Measurements from ENCODE around the gene PLBD2. TPM values are rescaled to one million over a fixed set of nuclear protein-coding genes. Genes with fewer than 3 reads are reported as not detected.

PLBD2 gene
- total RNA-seq, 1 donor from 2014 or later, result 44.2 TPM

- DNase-seq (ENCODE audit: low spot score), result peak; percentile 72
- intact Hi-C loops (cut with DNase I), result no loop called here
- ATAC-seq, result peak; percentile 75
Measured at GRCh38 chr12:113403435-113404415, 45.3 kb downstream of the PLBD2 start, which contains the start of gene SDS. TSS of gene SDS (minus strand) at chr12:113403887. CDS start at chr12:113399708, 4,179 bp downstream.

- DNase-seq (ENCODE audit: low spot score) (no peak), ATAC-seq (no peak)
- intact Hi-C loops (cut with DNase I), result no loop called here
Measured at GRCh38 chr12:113405694-113406093, 47.3 kb downstream of the PLBD2 start.

GRCh38 chr12:113407931-113408600 lies 49.7 kb downstream of the PLBD2 start:
- DNase-seq (ENCODE audit: low spot score), result no peak
- no peak for ATAC-seq
- intact Hi-C loops (cut with DNase I), result no loop called here

GRCh38 chr12:113408756-113409298 lies 50.4 kb downstream of the PLBD2 start:
- intact Hi-C loops (cut with DNase I), result no loop called here
- DNase-seq (ENCODE audit: low spot score), result no peak
- ATAC-seq, result no peak

GRCh38 chr12:113409462-113410124 lies 51.2 kb downstream of the PLBD2 start:
- ATAC-seq, result no peak
- intact Hi-C loops (cut with DNase I), result no loop called here
- DNase-seq (ENCODE audit: low spot score), result no peak

- intact Hi-C loops (cut with DNase I), result no loop called here
- no peak for DNase-seq (ENCODE audit: low spot score)
- ATAC-seq, result no peak
Measured at GRCh38 chr12:113413488-113413939, 55.1 kb downstream of the PLBD2 start.

GRCh38 chr12:113414519-113415038 lies 56.2 kb downstream of the PLBD2 start:
- DNase-seq (ENCODE audit: low spot score) (no peak), ATAC-seq (no peak)
- intact Hi-C loops (cut with DNase I), result no loop called here

- ATAC-seq (peak; percentile 49), DNase-seq (ENCODE audit: low spot score) (no peak)
- intact Hi-C loops (cut with DNase I), result no loop called here
Measured at GRCh38 chr12:113416091-113416754, 57.8 kb downstream of the PLBD2 start.

GRCh38 chr12:113418213-113418879 lies 60.0 kb downstream of the PLBD2 start:
- intact Hi-C loops (cut with DNase I), result no loop called here
- DNase-seq (ENCODE audit: low spot score) (no peak), ATAC-seq (peak; percentile 19)

GRCh38 chr12:113420996-113421595 lies 62.7 kb downstream of the PLBD2 start:
- no peak for ATAC-seq
- intact Hi-C loops (cut with DNase I), result no loop called here
- no peak for DNase-seq (ENCODE audit: low spot score)

GRCh38 chr12:113422030-113422885 lies 63.9 kb downstream of the PLBD2 start, which contains the start of gene SDSL:
TSS of gene SDSL (plus strand) at chr12:113422380. CDS start at chr12:113427983, 5,603 bp downstream.
- ATAC-seq (peak; percentile 87), DNase-seq (ENCODE audit: low spot score) (peak; percentile 74)
- intact Hi-C loops (cut with DNase I), result no loop called here

GRCh38 chr12:113422886-113423669 lies 64.7 kb downstream of the PLBD2 start:
- intact Hi-C loops (cut with DNase I), result no loop called here
- ATAC-seq (no peak), DNase-seq (ENCODE audit: low spot score) (no peak)

- no peak for ATAC-seq
- intact Hi-C loops (cut with DNase I), result no loop called here
- no peak for DNase-seq (ENCODE audit: low spot score)
Measured at GRCh38 chr12:113424456-113424855, 66.1 kb downstream of the PLBD2 start.

GRCh38 chr12:113424915-113425823 lies 66.8 kb downstream of the PLBD2 start:
- intact Hi-C loops (cut with DNase I), result no loop called here
- DNase-seq (ENCODE audit: low spot score) (peak; percentile 70), ATAC-seq (peak; percentile 45)

- DNase-seq (ENCODE audit: low spot score) (no peak), ATAC-seq (no peak)
- intact Hi-C loops (cut with DNase I), result no loop called here
Measured at GRCh38 chr12:113425960-113426453, 67.6 kb downstream of the PLBD2 start.

Data from sciatic nerve (tissue), 2 donors.